MCF 10A (cell line): Measurements from ENCODE around the gene CD52. TPM values are rescaled to one million over a fixed set of nuclear protein-coding genes. Genes with fewer than 3 reads are reported as not detected.

ENCODE experiments used
- BruUV-seq: library from RNA; stranded (reverse); fragments of 400-500 nt; replicated peaks from 2 replicates; lab custom pipeline; 2021; lab: Mats Ljungman, UMichigan
- CTCF ChIA-PET: fragments of 300-600 bp; sonication (Branson Sonifier 250); formaldehyde crosslinking; extraction: SDS; loops from one replicate; lab custom pipeline; 2021; ENCODE audit warnings: antibody characterized with exemption, inconsistent platforms; lab: Yijun Ruan, JAX
- POLR2A ChIA-PET: fragments of 300-600, 350-650 bp; sonication (Branson Sonifier 250); formaldehyde crosslinking; extraction: SDS; loops from one replicate; lab custom pipeline; 2020; ENCODE audit warnings: antibody characterized with exemption, inconsistent platforms; lab: Yijun Ruan, JAX
- DNase-seq: peaks from one replicate; pipeline ENCODE4 v3.0.0-alpha.2; 2018; ENCODE audit not compliant: unreplicated experiment
- H3K27ac Mint-ChIP-seq: one replicate; pipeline ENCODE4 v1.8.0; 2022; ENCODE audit warnings: mild to moderate bottlenecking, low read depth, mixed read lengths; ENCODE audit not compliant: unreplicated experiment
- H3K27me3 Mint-ChIP-seq: one replicate; pipeline ENCODE4 v1.8.0; 2022; ENCODE audit warnings: mixed read lengths; ENCODE audit not compliant: insufficient read depth, unreplicated experiment
- H3K36me3 Mint-ChIP-seq: one replicate; pipeline ENCODE4 v1.8.0; 2022; ENCODE audit warnings: mild to moderate bottlenecking, moderate library complexity, mixed read lengths; ENCODE audit not compliant: insufficient read depth, unreplicated experiment
- H3K4me1 Mint-ChIP-seq: one replicate; pipeline ENCODE4 v1.8.0; 2022; ENCODE audit warnings: mixed read lengths; ENCODE audit not compliant: insufficient read depth, unreplicated experiment
- H3K4me3 Mint-ChIP-seq: one replicate; pipeline ENCODE4 v1.8.0; 2022; ENCODE audit warnings: mild to moderate bottlenecking, moderate library complexity, mixed read lengths; ENCODE audit not compliant: unreplicated experiment
- H3K9me3 Mint-ChIP-seq: one replicate; pipeline ENCODE4 v1.8.0; 2022; ENCODE audit warnings: mixed read lengths; ENCODE audit not compliant: unreplicated experiment
- CTCF ChIP-seq: fragments of 200-600 bp; IDR thresholded peaks from one replicate; pipeline ENCODE4 v1.8.0; 2022; ENCODE audit warnings: antibody characterized with exemption, mild to moderate bottlenecking; ENCODE audit not compliant: unreplicated experiment
- intact Hi-C: fragments of 100-400 bp; cut with micrococcal nuclease; formaldehyde crosslinking; loops from 2 replicates; pipeline ENCODE4 v1.14.1; 2022
- total RNA-seq: library from RNA; stranded (reverse); gene quantifications from 2 replicates; pipeline ENCODE4 v1.2.3, GENCODE V29; 2022

CD52 gene
- total RNA-seq, 1 experiment from 2014 or later, result not detected

DNA sequence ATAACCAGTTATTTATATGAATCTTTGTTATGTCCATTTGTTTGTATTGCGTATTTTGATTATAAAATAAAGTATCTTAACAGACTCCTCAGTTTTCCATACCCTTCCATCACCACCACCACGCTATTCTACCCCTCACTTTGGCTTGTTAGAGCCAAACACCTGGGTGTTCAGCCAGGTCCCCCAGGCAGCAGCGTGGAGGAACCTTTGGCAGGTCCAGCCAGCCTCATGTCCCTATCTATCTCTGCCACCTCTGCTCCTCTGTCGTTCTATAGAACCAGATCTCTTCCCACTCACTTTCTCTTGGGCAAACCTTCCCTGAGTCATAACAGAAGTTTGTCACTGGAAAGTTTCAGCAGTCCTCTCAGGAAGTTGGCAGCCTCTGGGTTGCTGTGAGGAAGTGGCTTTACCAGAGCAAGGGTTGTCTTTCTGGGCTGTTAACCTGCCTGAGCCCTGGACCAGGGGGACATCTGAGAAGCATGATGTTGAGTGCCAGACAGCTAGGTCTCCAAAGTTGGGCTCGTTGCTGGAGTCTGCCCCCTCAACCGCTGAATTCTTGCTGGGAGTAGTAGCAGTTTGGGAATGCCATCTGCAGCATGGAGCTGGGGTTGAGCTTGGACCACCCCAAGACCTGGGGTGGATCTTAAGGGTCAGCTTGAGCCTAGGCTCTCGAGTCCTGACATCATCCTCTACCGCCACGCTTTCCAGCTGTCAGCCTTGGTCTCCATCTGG lies 38.9 kb upstream of the CD52 start:
- CTCF ChIA-PET, result interaction anchor here (0.5 to 6.5 kb wide), 10 partner anchors 43 to 141 kb away, joined by 3 to 51 read pairs (median 4); partner anchors contain the start of gene CEP85
- no peak for TF ChIP-seq CTCF
- POLR2A ChIA-PET, result interaction anchor here (0.5 to 8.9 kb wide), 32 partner anchors 8 to 1979 kb away, joined by 3 to 83 read pairs (median 4); partner anchors contain the start of genes CEP85, CNKSR1, DHDDS and HMGN2
- TSS peak; percentile 30 for BruUV-seq
- Mint-ChIP-seq H3K27ac (peak overlapping the region; percentile 89), H3K9me3 (no peaks in the 10 kb centered on the region), H3K36me3 (peaks cover 31% of the 10 kb centered on the region), H3K4me1 (peaks cover 79% of the 10 kb centered on the region), H3K27me3 (no peaks in the 10 kb centered on the region), H3K4me3 (peak overlapping the region; percentile 89)
- DNase-seq, result peak; percentile 81
- intact Hi-C loops, result loop anchor here (2.0 to 5.0 kb wide), 2 partner anchors 28 to 167 kb away; partner anchors contain the start of genes PDIK1L and UBXN11

DNA sequence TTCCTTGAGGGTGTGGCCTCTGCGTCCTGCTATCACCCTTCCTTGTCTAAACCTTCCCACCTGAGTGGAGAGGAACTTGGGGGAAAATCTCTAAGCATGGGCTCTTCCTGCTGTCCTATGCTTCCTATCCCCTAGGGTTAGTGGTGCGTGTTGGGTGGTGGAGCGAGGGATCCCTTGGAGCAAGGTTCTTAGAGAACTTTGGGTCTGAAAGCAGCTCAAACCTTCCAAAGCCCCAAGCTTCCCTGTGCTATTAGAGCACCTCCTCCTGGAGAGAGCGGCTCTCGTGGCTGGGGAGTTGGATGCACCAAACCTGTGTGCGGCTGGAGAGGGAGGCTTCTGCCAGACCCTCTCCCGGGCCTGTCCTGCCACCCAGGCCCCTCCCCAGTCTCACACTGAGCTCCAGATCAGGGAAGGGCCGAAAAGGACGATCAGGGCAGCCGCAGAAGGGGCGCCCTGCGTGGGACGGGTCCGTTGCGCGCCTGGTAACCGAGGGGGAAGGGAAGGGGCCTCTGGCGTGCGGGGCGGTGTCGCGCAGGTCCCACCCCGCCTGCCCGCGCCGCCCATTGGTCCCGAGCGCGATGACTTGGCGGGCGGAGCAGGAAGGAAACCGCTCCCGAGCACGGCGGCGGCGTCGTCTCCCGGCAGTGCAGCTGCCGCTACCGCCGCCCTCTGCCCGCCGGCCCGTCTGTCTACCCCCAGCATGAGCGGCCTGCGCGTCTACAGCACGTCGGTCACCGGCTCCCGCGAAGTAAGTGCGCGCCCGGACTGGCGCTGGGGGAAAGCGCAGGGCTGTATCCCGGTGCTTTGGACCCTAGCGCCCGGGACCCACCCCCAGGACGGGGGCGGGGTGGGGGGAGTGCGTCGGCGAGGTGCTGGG lies 38.1 kb upstream of the CD52 start, which contains the start of gene SH3BGRL3:
Gene SH3BGRL3 (plus strand): TSS at position 631 of the 877 bp plus-strand sequence. CDS start 70 bp downstream, at position 701.
- POLR2A ChIA-PET, result interaction anchor here (0.5 to 8.9 kb wide), 29 partner anchors 9 to 1978 kb away, joined by 3 to 83 read pairs (median 4); partner anchors contain the start of genes CEP85, CNKSR1, DHDDS and UBXN11
- no peaks in the 10 kb centered on the region for H3K9me3 Mint-ChIP-seq
- peaks cover 78% of the 10 kb centered on the region for H3K4me1 Mint-ChIP-seq
- H3K27ac Mint-ChIP-seq, result peak within 1 kb of the TSS; percentile 89
- no TSS peak for BruUV-seq
- TF ChIP-seq CTCF, result no peak
- DNase-seq, result peak; percentile 82
- CTCF ChIA-PET, result interaction anchor here (0.5 to 6.5 kb wide), 13 partner anchors 29 to 153 kb away, joined by 3 to 51 read pairs (median 3); partner anchors contain the start of gene CEP85
- intact Hi-C loops, result loop anchor here (2.0 to 5.0 kb wide), 2 partner anchors 27 to 167 kb away; partner anchors contain the start of genes PDIK1L and UBXN11
- no peaks in the 10 kb centered on the region for H3K27me3 Mint-ChIP-seq
- peak within 1 kb of the TSS; percentile 89 for H3K4me3 Mint-ChIP-seq
- peaks cover 31% of the 10 kb centered on the region for H3K36me3 Mint-ChIP-seq

- POLR2A ChIA-PET, result interaction anchor here (0.5 to 8.9 kb wide), 15 partner anchors 9 to 169 kb away, joined by 3 to 83 read pairs (median 6); partner anchors contain the start of genes CEP85, UBXN11 and ZNF593
- H3K9me3 Mint-ChIP-seq, result no peaks in the 10 kb centered on the region
- H3K4me1 Mint-ChIP-seq, result peaks cover 79% of the 10 kb centered on the region
- peak overlapping the region; percentile 89 for H3K27ac Mint-ChIP-seq
- H3K36me3 Mint-ChIP-seq, result peaks cover 31% of the 10 kb centered on the region
- BruUV-seq, result no TSS peak
- H3K27me3 Mint-ChIP-seq, result no peaks in the 10 kb centered on the region
- H3K4me3 Mint-ChIP-seq, result peak overlapping the region; percentile 89
- DNase-seq, result no peak
- TF ChIP-seq CTCF, result no peak
- CTCF ChIA-PET, result interaction anchor here (0.6 to 1.3 kb wide), 7 partner anchors 28 to 154 kb away, joined by 3 to 5 read pairs (median 4); no protein-coding TSS in a partner anchor
- intact Hi-C loops, result no loop called here
These were observed 37.3 kb upstream of the CD52 start for GRCh38 chr1:26280333-26281042.
